HEK293 (cell line): ENCODE data around the gene MXD4.

ENCODE experiments used
- CTCF ChIA-PET: fragments of 350-600 bp; formaldehyde crosslinking; extraction: SDS; loops from one replicate; lab custom pipeline; 2021; ENCODE audit warnings: antibody characterized with exemption; lab: Yijun Ruan, JAX
- POLR2A ChIA-PET: fragments of 300-600 bp; formaldehyde crosslinking; extraction: SDS; loops from one replicate; lab custom pipeline; 2020; ENCODE audit warnings: antibody characterized with exemption, inconsistent platforms; lab: Yijun Ruan, JAX
- H3K27ac ChIP-seq: fragments of 200-500 bp; sonication (Bioruptor generic); 2 replicates; pipeline ENCODE4 v1.5.1; 2014; ENCODE audit warnings: low read depth, low read length, control low read depth, inconsistent platforms; ENCODE audit errors: extremely low read depth
- H3K36me3 ChIP-seq, 2 experiments: fragments of 200-500 bp in 1 of 2; sonication (Bioruptor generic) in 1 of 2; 1 replicate in 1 of 2; 2 replicates in 1 of 2; pipeline ENCODE4 v1.5.1; 2014 to 2017; ENCODE audit warnings: inconsistent platforms in 2 of 2, low read length in 2 of 2; ENCODE audit not compliant: control insufficient read depth in 2 of 2, insufficient read depth in 1 of 2
- H3K4me1 ChIP-seq: fragments of 200-500 bp; sonication (Bioruptor generic); 2 replicates; pipeline ENCODE4 v1.5.1; 2014; ENCODE audit warnings: mild to moderate bottlenecking, low read length, inconsistent platforms; ENCODE audit not compliant: control insufficient read depth, insufficient read depth
- H3K4me3 ChIP-seq: 2 replicates; pipeline ENCODE4 v1.5.1; 2011; ENCODE audit warnings: low read depth, mild to moderate bottlenecking, control low read depth, low read length, moderate library complexity
- H3K9me3 ChIP-seq: fragments of 200-500 bp; sonication (Bioruptor generic); 2 replicates; pipeline ENCODE4 v1.5.1; 2014; ENCODE audit warnings: low read depth, low read length, inconsistent platforms; ENCODE audit not compliant: control insufficient read depth, insufficient read depth
- BCL11B ChIP-seq: fragments of 450-650 bp; formaldehyde crosslinking; IDR thresholded peaks from 2 replicates; pipeline ENCODE4 v1.5.1; 2016; ENCODE audit warnings: low read depth, missing biosample characterization, missing genetic modification characterization
- KLF10 ChIP-seq: fragments of 450-650 bp; IDR thresholded peaks from 2 replicates; pipeline ENCODE4 v1.5.1; 2018; ENCODE audit warnings: missing biosample characterization, mild to moderate bottlenecking, missing genetic modification characterization
- KLF16 ChIP-seq: fragments of 450-650 bp; formaldehyde crosslinking; IDR thresholded peaks from 2 replicates; pipeline ENCODE4 v1.5.1; 2017; ENCODE audit warnings: missing biosample characterization, missing genetic modification characterization
- MZF1 ChIP-seq: fragments of 450-650 bp; formaldehyde crosslinking; IDR thresholded peaks from 2 replicates; pipeline ENCODE4 v1.5.1; 2017; ENCODE audit warnings: missing biosample characterization, missing genetic modification characterization, borderline replicate concordance
- OSR2 ChIP-seq: fragments of 450-650 bp; formaldehyde crosslinking; IDR thresholded peaks from 2 replicates; pipeline ENCODE4 v1.5.1; 2016; ENCODE audit warnings: missing biosample characterization, missing genetic modification characterization
- OVOL3 ChIP-seq: fragments of 450-650 bp; formaldehyde crosslinking; IDR thresholded peaks from 2 replicates; pipeline ENCODE4 v1.5.1; 2016; ENCODE audit warnings: missing biosample characterization, missing genetic modification characterization
- SCRT1 ChIP-seq: fragments of 450-650 bp; formaldehyde crosslinking; IDR thresholded peaks from 2 replicates; pipeline ENCODE4 v1.5.1; 2016; ENCODE audit warnings: missing biosample characterization, missing genetic modification characterization, borderline replicate concordance
- ZBTB17 ChIP-seq: fragments of 450-650 bp; formaldehyde crosslinking; IDR thresholded peaks from 2 replicates; pipeline ENCODE4 v1.5.1; 2016; ENCODE audit warnings: missing biosample characterization, missing genetic modification characterization
- ZBTB20 ChIP-seq: fragments of 450-650 bp; formaldehyde crosslinking; IDR thresholded peaks from 2 replicates; pipeline ENCODE4 v1.5.1; 2016; ENCODE audit warnings: missing biosample characterization, missing genetic modification characterization
- ZBTB48 ChIP-seq: fragments of 450-650 bp; formaldehyde crosslinking; IDR thresholded peaks from 2 replicates; pipeline ENCODE4 v1.5.1; 2016; ENCODE audit warnings: missing biosample characterization, missing genetic modification characterization
- ZBTB7A ChIP-seq: fragments of 450-650 bp; formaldehyde crosslinking; IDR thresholded peaks from 2 replicates; pipeline ENCODE4 v1.5.1; 2016; ENCODE audit warnings: low read depth, missing biosample characterization, missing genetic modification characterization
- ZNF121 ChIP-seq: fragments of 450-650 bp; formaldehyde crosslinking; IDR thresholded peaks from 2 replicates; pipeline ENCODE4 v1.5.1; 2016; ENCODE audit warnings: missing biosample characterization, missing genetic modification characterization
- ZNF146 ChIP-seq: fragments of 450-650 bp; formaldehyde crosslinking; IDR thresholded peaks from 2 replicates; pipeline ENCODE4 v1.5.1; 2016; ENCODE audit warnings: missing biosample characterization, missing genetic modification characterization
- ZNF184 ChIP-seq: fragments of 450-650 bp; IDR thresholded peaks from 2 replicates; pipeline ENCODE4 v1.5.1; 2018; ENCODE audit warnings: missing biosample characterization, mild to moderate bottlenecking, missing genetic modification characterization
- ZNF2 ChIP-seq: fragments of 450-650 bp; formaldehyde crosslinking; IDR thresholded peaks from 2 replicates; pipeline ENCODE4 v1.5.1; 2016; ENCODE audit warnings: missing biosample characterization, missing genetic modification characterization
- ZNF266 ChIP-seq: fragments of 450-650 bp; formaldehyde crosslinking; IDR thresholded peaks from 2 replicates; pipeline ENCODE4 v1.5.1; 2016; ENCODE audit warnings: missing biosample characterization, missing genetic modification characterization, low read depth
- ZNF302 ChIP-seq: fragments of 450-650 bp; formaldehyde crosslinking; IDR thresholded peaks from 2 replicates; pipeline ENCODE4 v1.5.1; 2016; ENCODE audit warnings: missing biosample characterization, missing genetic modification characterization, low read depth
- ZNF37A ChIP-seq: fragments of 450-650 bp; IDR thresholded peaks from 2 replicates; pipeline ENCODE4 v1.5.1; 2018; ENCODE audit warnings: missing biosample characterization, missing genetic modification characterization
- ZNF423 ChIP-seq: fragments of 450-650 bp; formaldehyde crosslinking; IDR thresholded peaks from 2 replicates; pipeline ENCODE4 v1.5.1; 2016; ENCODE audit warnings: missing biosample characterization, missing genetic modification characterization
- ZNF555 ChIP-seq: fragments of 450-650 bp; formaldehyde crosslinking; conservative IDR thresholded peaks from 2 replicates; pipeline ENCODE4 v1.5.1; 2017; ENCODE audit warnings: missing biosample characterization, mild to moderate bottlenecking, missing genetic modification characterization, inconsistent platforms
- ZNF629 ChIP-seq: fragments of 450-650 bp; formaldehyde crosslinking; IDR thresholded peaks from 2 replicates; pipeline ENCODE4 v1.5.1; 2017; ENCODE audit warnings: missing biosample characterization, missing genetic modification characterization
- ZNF654 ChIP-seq: fragments of 450-650 bp; formaldehyde crosslinking; IDR thresholded peaks from 2 replicates; pipeline ENCODE4 v1.5.1; 2016; ENCODE audit warnings: low read depth, missing biosample characterization, missing genetic modification characterization
- ZNF747 ChIP-seq: fragments of 450-650 bp; formaldehyde crosslinking; IDR thresholded peaks from 2 replicates; pipeline ENCODE4 v1.5.1; 2016; ENCODE audit warnings: missing biosample characterization, missing genetic modification characterization
- ZNF837 ChIP-seq: fragments of 450-650 bp; formaldehyde crosslinking; IDR thresholded peaks from 2 replicates; pipeline ENCODE4 v1.5.1; 2016; ENCODE audit warnings: missing biosample characterization, missing genetic modification characterization
- TF ChIP-seq, protein P1 (sequence below): fragments of 450-650 bp; formaldehyde crosslinking; IDR thresholded peaks from 2 replicates; pipeline ENCODE4 v1.5.1; 2016; ENCODE audit warnings: missing biosample characterization, missing genetic modification characterization
- TF ChIP-seq, protein P2 (sequence below): IDR thresholded peaks from 2 replicates; pipeline ENCODE4 v1.6.1; 2011; ENCODE audit warnings: mild to moderate bottlenecking, low read depth, low read length, borderline replicate concordance
- TF ChIP-seq, protein P3 (sequence below): fragments of 450-650 bp; formaldehyde crosslinking; IDR thresholded peaks from 2 replicates; pipeline ENCODE4 v1.5.1; 2016; ENCODE audit warnings: missing biosample characterization, missing genetic modification characterization
- TF ChIP-seq, protein P4 (sequence below): fragments of 450-650 bp; formaldehyde crosslinking; IDR thresholded peaks from 2 replicates; pipeline ENCODE4 v1.5.1; 2016; ENCODE audit warnings: missing biosample characterization, missing genetic modification characterization, low read depth

MXD4 gene

DNA sequence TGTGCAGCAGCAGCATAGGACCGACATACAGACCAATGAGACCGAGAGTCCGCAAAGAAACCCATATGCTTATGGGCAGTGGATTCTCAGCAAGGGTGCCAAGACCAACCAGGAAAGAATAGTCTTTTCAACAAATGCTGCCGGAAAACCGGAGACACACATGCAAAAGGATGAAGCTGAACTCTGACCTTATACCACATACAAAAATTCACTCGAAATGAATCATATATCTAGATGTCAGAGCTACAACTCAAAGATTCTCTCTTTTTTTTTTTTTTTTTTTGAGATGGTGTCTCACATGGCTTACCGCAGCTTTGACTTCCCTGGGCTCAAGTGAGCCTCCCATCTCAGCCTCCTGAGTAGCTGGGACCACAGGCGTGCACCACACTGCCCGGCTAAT lies 16.0 kb upstream of the MXD4 start:
- Histone ChIP-seq H3K4me3 (no peak overlapping the region), H3K9me3 (no peaks in the 10 kb centered on the region), H3K36me3 (no peaks in the 10 kb centered on the region), H3K4me1 (no peaks in the 10 kb centered on the region), H3K27ac (no peak overlapping the region)
- CTCF ChIA-PET, result no interaction called here
- POLR2A ChIA-PET, result no interaction called here
- TF ChIP-seq ZNF184 (tag by site-specific recombination) (no peak), ZBTB7A (tag by site-specific recombination) (no peak), ZNF2 (tag by site-specific recombination) (no peak), BCL11B (tag by site-specific recombination) (no peak), ZNF747 (tag by site-specific recombination) (no peak), ZNF423 (tag by site-specific recombination) (no peak), OVOL3 (tag by site-specific recombination) (no peak), ZNF555 (tag by site-specific recombination) (no peak), KLF10 (tag by site-specific recombination) (no peak), MZF1 (no peak), ZNF629 (tag by site-specific recombination) (no peak), ZBTB48 (tag by site-specific recombination) (no peak), ZNF146 (no peak), ZNF37A (tag by site-specific recombination) (no peak)
- TF ChIP-seq, protein P1, sequence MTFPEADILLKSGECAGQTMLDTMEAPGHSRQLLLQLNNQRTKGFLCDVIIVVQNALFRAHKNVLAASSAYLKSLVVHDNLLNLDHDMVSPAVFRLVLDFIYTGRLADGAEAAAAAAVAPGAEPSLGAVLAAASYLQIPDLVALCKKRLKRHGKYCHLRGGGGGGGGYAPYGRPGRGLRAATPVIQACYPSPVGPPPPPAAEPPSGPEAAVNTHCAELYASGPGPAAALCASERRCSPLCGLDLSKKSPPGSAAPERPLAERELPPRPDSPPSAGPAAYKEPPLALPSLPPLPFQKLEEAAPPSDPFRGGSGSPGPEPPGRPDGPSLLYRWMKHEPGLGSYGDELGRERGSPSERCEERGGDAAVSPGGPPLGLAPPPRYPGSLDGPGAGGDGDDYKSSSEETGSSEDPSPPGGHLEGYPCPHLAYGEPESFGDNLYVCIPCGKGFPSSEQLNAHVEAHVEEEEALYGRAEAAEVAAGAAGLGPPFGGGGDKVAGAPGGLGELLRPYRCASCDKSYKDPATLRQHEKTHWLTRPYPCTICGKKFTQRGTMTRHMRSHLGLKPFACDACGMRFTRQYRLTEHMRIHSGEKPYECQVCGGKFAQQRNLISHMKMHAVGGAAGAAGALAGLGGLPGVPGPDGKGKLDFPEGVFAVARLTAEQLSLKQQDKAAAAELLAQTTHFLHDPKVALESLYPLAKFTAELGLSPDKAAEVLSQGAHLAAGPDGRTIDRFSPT (tag by site-specific recombination), result no peak
- TF ChIP-seq, protein P2, sequence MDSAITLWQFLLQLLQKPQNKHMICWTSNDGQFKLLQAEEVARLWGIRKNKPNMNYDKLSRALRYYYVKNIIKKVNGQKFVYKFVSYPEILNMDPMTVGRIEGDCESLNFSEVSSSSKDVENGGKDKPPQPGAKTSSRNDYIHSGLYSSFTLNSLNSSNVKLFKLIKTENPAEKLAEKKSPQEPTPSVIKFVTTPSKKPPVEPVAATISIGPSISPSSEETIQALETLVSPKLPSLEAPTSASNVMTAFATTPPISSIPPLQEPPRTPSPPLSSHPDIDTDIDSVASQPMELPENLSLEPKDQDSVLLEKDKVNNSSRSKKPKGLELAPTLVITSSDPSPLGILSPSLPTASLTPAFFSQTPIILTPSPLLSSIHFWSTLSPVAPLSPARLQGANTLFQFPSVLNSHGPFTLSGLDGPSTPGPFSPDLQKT, result no peak
- TF ChIP-seq, protein P3, sequence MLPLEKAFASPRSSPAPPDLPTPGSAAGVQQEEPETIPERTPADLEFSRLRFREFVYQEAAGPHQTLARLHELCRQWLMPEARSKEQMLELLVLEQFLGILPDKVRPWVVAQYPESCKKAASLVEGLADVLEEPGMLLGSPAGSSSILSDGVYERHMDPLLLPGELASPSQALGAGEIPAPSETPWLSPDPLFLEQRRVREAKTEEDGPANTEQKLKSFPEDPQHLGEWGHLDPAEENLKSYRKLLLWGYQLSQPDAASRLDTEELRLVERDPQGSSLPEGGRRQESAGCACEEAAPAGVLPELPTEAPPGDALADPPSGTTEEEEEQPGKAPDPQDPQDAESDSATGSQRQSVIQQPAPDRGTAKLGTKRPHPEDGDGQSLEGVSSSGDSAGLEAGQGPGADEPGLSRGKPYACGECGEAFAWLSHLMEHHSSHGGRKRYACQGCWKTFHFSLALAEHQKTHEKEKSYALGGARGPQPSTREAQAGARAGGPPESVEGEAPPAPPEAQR (tag by site-specific recombination), result no peak

DNA sequence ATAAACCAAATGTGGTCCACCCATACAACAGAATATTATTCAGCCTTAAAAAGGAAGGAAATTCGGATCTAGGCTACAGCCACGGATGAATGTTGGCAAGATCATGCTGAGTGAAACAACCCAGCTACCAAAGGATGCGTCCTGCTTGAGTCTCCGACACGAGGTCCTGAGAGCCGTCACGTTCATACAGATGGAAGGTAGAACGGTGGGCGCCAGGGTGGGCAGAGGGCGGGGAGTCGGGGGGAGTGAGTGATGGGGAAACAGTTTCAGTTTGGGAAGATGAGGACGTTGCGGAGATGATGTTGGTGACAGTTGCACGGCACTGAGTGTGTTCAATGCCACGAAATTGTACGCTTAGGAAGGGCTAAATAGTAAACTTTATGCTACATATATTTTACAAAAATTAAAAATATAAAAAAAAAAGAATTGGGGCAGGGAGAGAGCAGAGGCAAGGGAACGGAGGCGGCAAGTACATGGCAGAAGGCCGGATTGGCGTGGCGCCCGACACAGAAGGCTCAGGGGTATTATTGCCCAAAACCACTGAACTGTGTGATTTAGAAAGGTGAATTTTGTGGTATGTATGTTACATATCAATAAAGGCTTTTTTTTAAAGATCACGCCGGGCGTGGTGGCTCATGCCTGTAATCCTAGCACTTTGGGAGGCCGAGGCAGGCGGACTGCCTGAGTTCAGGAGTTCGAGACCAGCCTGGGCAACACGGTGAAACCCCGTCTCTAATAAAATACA lies 14.8 kb upstream of the MXD4 start:
- no peaks in the 10 kb centered on the region for H3K36me3 ChIP-seq
- no peaks in the 10 kb centered on the region for H3K9me3 ChIP-seq
- no peak for TF ChIP-seq KLF16
- TF ChIP-seq ZBTB17 (tag by site-specific recombination), result no peak
- TF ChIP-seq ZNF184 (tag by site-specific recombination), result no peak
- no peak for TF ChIP-seq ZNF302
- TF ChIP-seq ZNF266, result no peak
- TF ChIP-seq ZBTB20 (tag by site-specific recombination), result no peak
- TF ChIP-seq OSR2, result no peak
- no peak for TF ChIP-seq ZNF654 (tag by site-specific recombination)
- no peak for TF ChIP-seq ZNF121 (tag by site-specific recombination)
- no peak for TF ChIP-seq SCRT1 (tag by site-specific recombination)
- no peak for TF ChIP-seq ZNF837 (tag by site-specific recombination)
- TF ChIP-seq, protein P4, sequence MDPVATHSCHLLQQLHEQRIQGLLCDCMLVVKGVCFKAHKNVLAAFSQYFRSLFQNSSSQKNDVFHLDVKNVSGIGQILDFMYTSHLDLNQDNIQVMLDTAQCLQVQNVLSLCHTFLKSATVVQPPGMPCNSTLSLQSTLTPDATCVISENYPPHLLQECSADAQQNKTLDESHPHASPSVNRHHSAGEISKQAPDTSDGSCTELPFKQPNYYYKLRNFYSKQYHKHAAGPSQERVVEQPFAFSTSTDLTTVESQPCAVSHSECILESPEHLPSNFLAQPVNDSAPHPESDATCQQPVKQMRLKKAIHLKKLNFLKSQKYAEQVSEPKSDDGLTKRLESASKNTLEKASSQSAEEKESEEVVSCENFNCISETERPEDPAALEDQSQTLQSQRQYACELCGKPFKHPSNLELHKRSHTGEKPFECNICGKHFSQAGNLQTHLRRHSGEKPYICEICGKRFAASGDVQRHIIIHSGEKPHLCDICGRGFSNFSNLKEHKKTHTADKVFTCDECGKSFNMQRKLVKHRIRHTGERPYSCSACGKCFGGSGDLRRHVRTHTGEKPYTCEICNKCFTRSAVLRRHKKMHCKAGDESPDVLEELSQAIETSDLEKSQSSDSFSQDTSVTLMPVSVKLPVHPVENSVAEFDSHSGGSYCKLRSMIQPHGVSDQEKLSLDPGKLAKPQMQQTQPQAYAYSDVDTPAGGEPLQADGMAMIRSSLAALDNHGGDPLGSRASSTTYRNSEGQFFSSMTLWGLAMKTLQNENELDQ (tag by site-specific recombination), result no peak
- TF ChIP-seq MZF1, result no peak
- ChIA-PET POLR2A (no interaction called here), CTCF (interaction anchor here (0.6 kb wide), 1 partner anchor 114 kb away, joined by 3 read pairs; no protein-coding TSS in a partner anchor)
- H3K27ac ChIP-seq, result no peak overlapping the region
- no peak overlapping the region for H3K4me3 ChIP-seq
- no peaks in the 10 kb centered on the region for H3K4me1 ChIP-seq
